ENCODE results near the gene DMXL1.
A peak's percentile ranks its signal among the peaks of the same experiment; 100 is the strongest.
"Not testable (repeated sequence)": the region's sequence is repeated elsewhere in the genome, so short reads cannot be mapped to it uniquely, and the experiment has no call there.

The DMXL1 gene

GRCh38 chr5:119070578-119070827 is 384 bp upstream of the DMXL1 start:
- no peak overlapping the region for H3K4me3 ChIP-seq (IDR thresholded peaks at IDR 0.05; ENCODE audit: insufficient read depth, low read depth, low read length)
- H3K27me3 ChIP-seq (ENCODE audit: insufficient read depth, low read depth), result no peaks in the 10 kb centered on the region
- peaks cover 23% of the 10 kb centered on the region for H3K4me1 ChIP-seq (ENCODE audit: low read depth, poor library complexity, severe bottlenecking)
- no peaks in the 10 kb centered on the region for H3K36me3 ChIP-seq (ENCODE audit: insufficient read depth)
- peaks cover 24% of the 10 kb centered on the region; the same call in 1 of the 2 replicates for H3K79me2 ChIP-seq (ENCODE audit: insufficient read depth, low read depth)
- peak overlapping the region; percentile 96 for H2AFZ ChIP-seq (ENCODE audit: low read depth)
- TF ChIP-seq CTCF (conservative IDR thresholded peaks at IDR 0.05; ENCODE audit: low read depth, low read length), result no peak
- H3K4me2 ChIP-seq, result peak overlapping the region; percentile 47
- H3K9ac ChIP-seq, result peak overlapping the region; percentile 74; the same call in 1 of the 2 replicates
- peak overlapping the region; percentile 30 for H3K27ac ChIP-seq
- no peaks in the 10 kb centered on the region for H4K20me1 ChIP-seq (ENCODE audit: insufficient read depth)

GRCh38 chr5:119071561-119071995 is 691 bp downstream of the DMXL1 start:
- Histone ChIP-seq H3K4me1 (ENCODE audit: low read depth, poor library complexity, severe bottlenecking) (peaks cover 23% of the 10 kb centered on the region), H3K27me3 (ENCODE audit: insufficient read depth, low read depth) (no peaks in the 10 kb centered on the region), H3K27ac (peak overlapping the region; percentile 30; the same call in 1 of the 2 replicates), H3K4me2 (peak overlapping the region; percentile 56), H3K36me3 (ENCODE audit: insufficient read depth) (no peaks in the 10 kb centered on the region), H3K4me3 (IDR thresholded peaks at IDR 0.05; ENCODE audit: insufficient read depth, low read depth, low read length) (no peak overlapping the region), H3K79me2 (ENCODE audit: insufficient read depth, low read depth) (peaks cover 24% of the 10 kb centered on the region; the same call in 1 of the 2 replicates), H4K20me1 (ENCODE audit: insufficient read depth) (no peaks in the 10 kb centered on the region), H2AFZ (ENCODE audit: low read depth) (peak overlapping the region; percentile 96), H3K9ac (peak overlapping the region; percentile 74; the same call in 1 of the 2 replicates)
- TF ChIP-seq CTCF (conservative IDR thresholded peaks at IDR 0.05; ENCODE audit: low read depth, low read length), result no peak

GRCh38 chr5:119072496-119072895 is 1.6 kb downstream of the DMXL1 start:
- Histone ChIP-seq H3K4me3 (IDR thresholded peaks at IDR 0.05; ENCODE audit: insufficient read depth, low read depth, low read length) (no peak overlapping the region), H3K79me2 (ENCODE audit: insufficient read depth, low read depth) (peaks cover 24% of the 10 kb centered on the region; the same call in 1 of the 2 replicates), H3K27ac (no peak overlapping the region), H2AFZ (ENCODE audit: low read depth) (no peak overlapping the region), H3K9ac (no peak overlapping the region), H3K4me1 (ENCODE audit: low read depth, poor library complexity, severe bottlenecking) (peaks cover 23% of the 10 kb centered on the region), H3K27me3 (ENCODE audit: insufficient read depth, low read depth) (no peaks in the 10 kb centered on the region), H4K20me1 (ENCODE audit: insufficient read depth) (no peaks in the 10 kb centered on the region), H3K4me2 (peak overlapping the region; percentile 56), H3K36me3 (ENCODE audit: insufficient read depth) (no peaks in the 10 kb centered on the region)
- TF ChIP-seq CTCF (conservative IDR thresholded peaks at IDR 0.05; ENCODE audit: low read depth, low read length), result no peak

DNA sequence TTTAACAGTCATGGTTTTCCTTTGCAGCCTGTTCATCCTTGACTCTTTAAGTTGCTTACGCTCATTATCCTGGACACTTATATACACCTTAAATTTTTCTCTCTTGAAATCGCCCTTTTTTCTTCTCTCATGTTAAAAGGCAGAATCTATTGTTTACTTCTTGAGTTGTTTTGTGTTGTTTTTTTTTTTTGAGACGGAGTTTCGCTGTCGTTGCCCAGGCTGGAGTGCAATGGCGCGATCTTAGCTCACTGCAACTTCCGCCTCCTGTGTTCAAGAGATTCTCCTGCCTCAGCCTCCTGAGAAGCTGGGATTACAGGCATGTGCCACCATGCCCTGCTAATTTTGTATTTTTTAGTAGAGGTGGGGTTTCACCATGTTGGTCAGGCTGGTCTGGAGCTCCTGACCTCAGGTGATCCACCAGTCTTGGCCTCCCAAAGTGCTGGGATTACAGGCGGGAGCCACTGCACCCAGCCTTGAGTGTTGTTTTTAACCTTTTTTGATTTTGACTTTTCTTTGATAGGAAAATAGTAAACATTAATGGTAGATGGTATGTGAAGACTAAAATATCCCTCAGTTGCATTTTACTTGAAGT is 3.0 kb downstream of the DMXL1 start:
- not testable (repeated sequence) for H3K4me3 ChIP-seq (IDR thresholded peaks at IDR 0.05; ENCODE audit: insufficient read depth, low read depth, low read length); H2AFZ ChIP-seq (ENCODE audit: low read depth); H3K36me3 ChIP-seq (ENCODE audit: insufficient read depth); H3K9ac ChIP-seq; H4K20me1 ChIP-seq (ENCODE audit: insufficient read depth); H3K27me3 ChIP-seq (ENCODE audit: insufficient read depth, low read depth); H3K27ac ChIP-seq; H3K4me2 ChIP-seq
- H3K4me1 ChIP-seq (ENCODE audit: low read depth, poor library complexity, severe bottlenecking), result peaks cover 35% of the 10 kb centered on the region
- H3K79me2 ChIP-seq (ENCODE audit: insufficient read depth, low read depth), result peaks cover 28% of the 10 kb centered on the region; the same call in 1 of the 2 replicates

- H3K27me3 ChIP-seq (ENCODE audit: insufficient read depth, low read depth), result no peaks in the 10 kb centered on the region
- no peaks in the 10 kb centered on the region for H3K36me3 ChIP-seq (ENCODE audit: insufficient read depth)
- H3K4me1 ChIP-seq (ENCODE audit: low read depth, poor library complexity, severe bottlenecking), result peaks cover 40% of the 10 kb centered on the region
- H3K79me2 ChIP-seq (ENCODE audit: insufficient read depth, low read depth), result peaks cover 33% of the 10 kb centered on the region; the same call in 1 of the 2 replicates
- no peak overlapping the region for H3K9ac ChIP-seq
- H3K27ac ChIP-seq, result no peak overlapping the region
- H2AFZ ChIP-seq (ENCODE audit: low read depth), result no peak overlapping the region
- H3K4me3 ChIP-seq (IDR thresholded peaks at IDR 0.05; ENCODE audit: insufficient read depth, low read depth, low read length), result no peak overlapping the region
- H4K20me1 ChIP-seq (ENCODE audit: insufficient read depth), result no peaks in the 10 kb centered on the region
- TF ChIP-seq CTCF (conservative IDR thresholded peaks at IDR 0.05; ENCODE audit: low read depth, low read length), result no peak
- no peak overlapping the region for H3K4me2 ChIP-seq
Measured at GRCh38 chr5:119074419-119074818, 3.5 kb downstream of the DMXL1 start.

DNA sequence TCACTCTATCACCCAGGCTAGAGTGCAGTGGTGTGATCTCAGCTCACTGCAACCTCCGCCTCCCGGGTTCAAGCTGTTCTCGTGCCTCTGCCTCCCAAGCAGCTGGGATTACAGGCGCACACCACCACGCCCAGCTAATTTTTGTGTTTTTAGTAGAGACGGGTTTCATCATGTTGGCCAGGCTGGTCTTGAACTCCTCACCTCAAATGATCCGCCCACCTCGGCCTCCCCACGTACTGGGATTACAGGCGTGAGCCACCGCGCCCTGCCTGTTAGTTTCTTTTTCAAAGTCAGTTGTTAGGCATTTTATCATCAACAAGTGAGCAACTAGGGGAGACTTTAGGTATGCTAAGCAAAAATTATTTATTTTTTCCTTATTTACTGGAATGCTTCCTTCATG is 4.4 kb downstream of the DMXL1 start:
- not testable (repeated sequence) for H3K9ac ChIP-seq; H3K4me2 ChIP-seq; H3K4me3 ChIP-seq (IDR thresholded peaks at IDR 0.05; ENCODE audit: insufficient read depth, low read depth, low read length); H2AFZ ChIP-seq (ENCODE audit: low read depth); H3K27me3 ChIP-seq (ENCODE audit: insufficient read depth, low read depth); H3K36me3 ChIP-seq (ENCODE audit: insufficient read depth); H3K27ac ChIP-seq; H4K20me1 ChIP-seq (ENCODE audit: insufficient read depth)
- Histone ChIP-seq H3K4me1 (ENCODE audit: low read depth, poor library complexity, severe bottlenecking) (peaks cover 39% of the 10 kb centered on the region), H3K79me2 (ENCODE audit: insufficient read depth, low read depth) (peaks cover 33% of the 10 kb centered on the region; the same call in 1 of the 2 replicates)

Data from KMS-11 (cell line).